ENCODE measurements around the gene COL25A1.

DNA sequence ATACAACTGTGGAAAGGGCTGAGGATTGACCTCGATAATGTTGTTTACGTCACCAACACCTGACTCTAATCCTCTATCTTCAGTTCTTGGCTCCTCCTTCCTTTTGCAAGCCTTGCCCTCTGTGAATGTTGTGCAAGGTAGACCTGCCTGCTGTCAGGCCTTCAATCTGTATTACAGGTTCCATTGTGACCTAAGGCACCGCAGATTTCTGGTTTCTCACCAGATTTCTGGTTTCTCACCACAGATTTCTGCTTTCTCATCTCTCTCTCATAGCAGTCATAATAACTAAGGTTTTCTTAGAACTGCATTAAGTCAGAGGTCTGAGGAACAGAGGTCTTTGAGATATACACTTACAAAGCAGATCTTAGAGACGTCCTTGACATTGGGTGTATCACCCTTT lies 488.1 kb downstream of the COL25A1 start:
- TF ChIP-seq CTCF (IDR thresholded peaks at IDR 0.05; ENCODE audit: poor library complexity) (no peak), EZH2phosphoT487 (IDR thresholded peaks at IDR 0.05; ENCODE audit: low read depth, severe bottlenecking, unreplicated experiment) (no peak)

Data from hepatocyte (in vitro differentiated cells).